Esophagus muscularis mucosa (tissue), 4 donors: ENCODE data around the gene CCDC126.
"Not testable (repeated sequence)": the region's sequence is repeated elsewhere in the genome, so short reads cannot be mapped to it uniquely, and the experiment has no call there.

ENCODE experiments used
- EP300 ChIP-seq: sonication (generic); formaldehyde crosslinking; IDR thresholded peaks from one replicate; pipeline ENCODE4 v1.6.1; 2017; ENCODE audit warnings: antibody characterized with exemption
- POLR2A ChIP-seq: fragments of 450-650 bp; IDR thresholded peaks from one replicate; pipeline ENCODE4 v1.6.1; 2017; ENCODE audit warnings: antibody characterized with exemption, moderate library complexity, mild to moderate bottlenecking, low read depth
- POLR2AphosphoS5 ChIP-seq, 2 donors: sonication (generic); formaldehyde crosslinking; IDR thresholded peaks; one replicate each; pipeline ENCODE4 v1.6.1; 2017; ENCODE audit warnings: antibody characterized with exemption in 2 of 2
- TF ChIP-seq, protein P1 (sequence below), 3 experiments: fragments of 200-600 bp in 2 of 3; fragments of 450-650 bp in 1 of 3; sonication (generic) in 2 of 3; IDR thresholded peaks; one replicate each; pipeline ENCODE4 v1.5.1; 2017 to 2019; ENCODE audit warnings: antibody characterized with exemption in 3 of 3, mild to moderate bottlenecking in 2 of 3, moderate library complexity in 1 of 3

DNA sequence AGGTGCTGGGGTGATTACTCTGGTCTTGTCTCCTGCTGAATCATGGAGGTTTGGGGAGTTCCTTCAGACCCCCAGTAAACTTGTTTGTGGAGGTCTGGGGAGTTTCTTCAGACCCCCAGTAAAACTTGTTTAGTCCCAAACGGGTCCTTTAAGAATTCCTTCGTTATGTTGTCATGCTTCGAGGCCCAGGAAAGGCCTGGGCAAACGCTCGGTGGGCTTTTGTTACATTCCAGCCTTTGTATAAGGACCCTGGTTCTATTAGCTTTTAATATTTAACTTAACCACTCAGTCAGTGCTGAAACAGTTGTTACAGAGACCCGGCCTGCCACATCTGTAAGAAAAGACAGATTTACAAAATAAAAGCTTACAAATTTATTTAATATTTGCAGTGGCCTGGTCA is 86.9 kb downstream of the CCDC126 start:
- TF ChIP-seq EP300; POLR2A; POLR2AphosphoS5 (IDR thresholded peaks at IDR 0.05): not testable (repeated sequence)
- TF ChIP-seq, protein P1, sequence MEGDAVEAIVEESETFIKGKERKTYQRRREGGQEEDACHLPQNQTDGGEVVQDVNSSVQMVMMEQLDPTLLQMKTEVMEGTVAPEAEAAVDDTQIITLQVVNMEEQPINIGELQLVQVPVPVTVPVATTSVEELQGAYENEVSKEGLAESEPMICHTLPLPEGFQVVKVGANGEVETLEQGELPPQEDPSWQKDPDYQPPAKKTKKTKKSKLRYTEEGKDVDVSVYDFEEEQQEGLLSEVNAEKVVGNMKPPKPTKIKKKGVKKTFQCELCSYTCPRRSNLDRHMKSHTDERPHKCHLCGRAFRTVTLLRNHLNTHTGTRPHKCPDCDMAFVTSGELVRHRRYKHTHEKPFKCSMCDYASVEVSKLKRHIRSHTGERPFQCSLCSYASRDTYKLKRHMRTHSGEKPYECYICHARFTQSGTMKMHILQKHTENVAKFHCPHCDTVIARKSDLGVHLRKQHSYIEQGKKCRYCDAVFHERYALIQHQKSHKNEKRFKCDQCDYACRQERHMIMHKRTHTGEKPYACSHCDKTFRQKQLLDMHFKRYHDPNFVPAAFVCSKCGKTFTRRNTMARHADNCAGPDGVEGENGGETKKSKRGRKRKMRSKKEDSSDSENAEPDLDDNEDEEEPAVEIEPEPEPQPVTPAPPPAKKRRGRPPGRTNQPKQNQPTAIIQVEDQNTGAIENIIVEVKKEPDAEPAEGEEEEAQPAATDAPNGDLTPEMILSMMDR (IDR thresholded peaks at IDR 0.05) = not testable (repeated sequence)
